NT2/D1 (cell line): ENCODE data around the gene MC1R.

ENCODE experiments used
- DNase-seq: peaks from one replicate; pipeline ENCODE4 v3.0.0-alpha.2; 2011; ENCODE audit warnings: low read depth, low spot score
- H3K27me3 ChIP-seq: 2 replicates; pipeline ENCODE4 v1.6.0; 2011; ENCODE audit warnings: mild to moderate bottlenecking; ENCODE audit not compliant: insufficient read length, insufficient read depth
- H3K36me3 ChIP-seq: 2 replicates; pipeline ENCODE4 v1.6.1; 2011; ENCODE audit warnings: mild to moderate bottlenecking, low read length, mixed read lengths; ENCODE audit not compliant: insufficient read depth, insufficient read length
- H3K4me1 ChIP-seq: 2 replicates; pipeline ENCODE4 v1.5.1; 2011; ENCODE audit not compliant: insufficient read depth, insufficient read length
- H3K4me3 ChIP-seq: 2 replicates; pipeline ENCODE4 v1.5.1; 2011; ENCODE audit warnings: low read depth; ENCODE audit not compliant: insufficient read length
- H3K9ac ChIP-seq: 2 replicates; pipeline ENCODE4 v1.6.0; 2011; ENCODE audit warnings: low read depth; ENCODE audit not compliant: insufficient read length
- H3K9me3 ChIP-seq: 2 replicates; pipeline ENCODE4 v1.5.1; 2011; ENCODE audit warnings: mild to moderate bottlenecking, low read length; ENCODE audit not compliant: insufficient read depth
- SUZ12 ChIP-seq: IDR thresholded peaks from 2 replicates; pipeline ENCODE4 v1.6.1; 2011; ENCODE audit not compliant: insufficient read length, insufficient read depth; ENCODE audit errors: extremely low read depth
- YY1 ChIP-seq: IDR thresholded peaks from 2 replicates; pipeline ENCODE4 v1.6.1; 2011; ENCODE audit not compliant: insufficient read length, insufficient read depth
- ZNF274 ChIP-seq: IDR thresholded peaks from 2 replicates; pipeline ENCODE4 v1.6.1; 2011; ENCODE audit warnings: mild to moderate bottlenecking, low read depth, low read length

Gene MC1R

DNA sequence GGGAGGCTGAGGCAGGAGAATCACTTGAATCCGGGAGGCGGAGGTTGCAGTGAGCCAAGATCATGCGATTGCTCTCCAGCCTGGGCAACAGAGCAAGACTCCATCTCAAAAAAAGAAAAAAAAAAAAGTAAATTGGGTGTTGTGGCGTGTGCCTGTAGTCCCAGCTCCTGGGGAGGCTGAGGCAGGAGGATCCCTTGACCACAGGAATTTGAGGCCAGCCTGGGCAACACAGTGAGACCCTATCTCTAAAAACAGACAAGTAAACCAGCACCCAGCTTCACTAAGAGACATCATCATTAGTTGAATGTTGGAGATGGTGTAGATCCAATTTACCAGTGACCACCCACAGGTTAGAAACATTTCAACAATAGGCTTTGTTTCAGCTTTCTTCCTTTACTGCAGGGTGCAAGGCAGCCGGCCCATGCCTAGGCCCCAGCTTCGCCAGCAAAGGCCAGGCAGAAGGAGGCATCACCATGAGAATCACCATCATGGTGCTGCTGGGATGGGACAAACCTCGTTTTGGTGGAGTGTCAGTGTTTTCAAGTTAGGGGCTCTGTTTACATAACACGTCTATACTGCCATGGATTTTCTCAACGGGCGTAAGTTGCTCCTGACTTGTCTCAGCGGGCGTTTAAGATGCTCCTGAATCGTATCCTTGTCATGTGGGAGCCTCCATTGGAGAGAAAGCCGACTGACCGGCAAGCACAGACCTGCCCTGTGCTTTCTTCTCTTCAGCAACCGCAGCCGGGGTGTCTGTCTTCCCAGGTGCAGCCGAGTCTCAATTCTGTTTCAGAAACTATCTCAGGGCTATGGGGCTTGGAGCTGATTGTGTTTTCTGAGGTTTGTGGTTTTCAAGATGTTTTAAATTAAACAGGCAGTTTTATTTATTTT, 37.9 kb upstream of the MC1R start:
- peaks cover 90% of the 10 kb centered on the region for H3K36me3 ChIP-seq

DNA sequence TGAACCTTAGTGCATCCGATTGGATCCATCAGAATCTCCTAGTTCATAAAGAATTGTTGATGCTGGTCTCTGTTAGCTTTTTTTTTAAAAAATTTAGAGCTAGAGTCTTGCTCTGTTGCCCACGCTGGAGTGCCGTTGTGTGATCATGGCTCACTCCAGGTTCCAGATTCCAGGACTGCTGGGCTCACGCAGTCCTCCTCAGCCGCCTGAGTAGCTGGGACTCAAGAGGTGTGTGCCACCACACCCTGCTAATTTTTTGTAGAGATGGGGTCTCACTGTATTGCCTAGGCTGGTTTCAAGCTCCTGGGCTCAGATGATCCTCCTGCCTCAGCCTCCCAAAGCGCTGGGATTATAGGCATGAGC, 37.3 kb upstream of the MC1R start:
- H3K36me3 ChIP-seq = peaks cover 86% of the 10 kb centered on the region
- peaks cover 2% of the 10 kb centered on the region for H3K4me1 ChIP-seq
- DNase-seq = no peak
- no peaks in the 10 kb centered on the region for H3K27me3 ChIP-seq
- H3K9me3 ChIP-seq = peaks cover 6% of the 10 kb centered on the region; the same call in 1 of the 2 replicates
- H3K9ac ChIP-seq = no peak overlapping the region
- TF ChIP-seq ZNF274 (no peak), YY1 (no peak), SUZ12 (no peak)
- H3K4me3 ChIP-seq = no peak overlapping the region

More for the DNA sequence above, 37.9 kb upstream of the MC1R start:
- no peak for DNase-seq
- Histone ChIP-seq H3K4me1 (peaks cover 2% of the 10 kb centered on the region), H3K27me3 (no peaks in the 10 kb centered on the region), H3K9ac (no peak overlapping the region), H3K4me3 (no peak overlapping the region), H3K9me3 (peaks cover 12% of the 10 kb centered on the region)
- TF ChIP-seq ZNF274 (no peak), SUZ12 (no peak), YY1 (no peak)

- TF ChIP-seq YY1 (no peak), SUZ12 (no peak), ZNF274 (no peak)
- Histone ChIP-seq H3K9ac (no peak overlapping the region), H3K36me3 (peaks cover 86% of the 10 kb centered on the region), H3K4me3 (no peak overlapping the region), H3K27me3 (no peaks in the 10 kb centered on the region), H3K4me1 (peaks cover 2% of the 10 kb centered on the region), H3K9me3 (peaks cover 5% of the 10 kb centered on the region; the same call in 1 of the 2 replicates)
- no peak for DNase-seq
Measured at GRCh38 chr16:89883346-89884040, 35.2 kb upstream of the MC1R start.

DNA sequence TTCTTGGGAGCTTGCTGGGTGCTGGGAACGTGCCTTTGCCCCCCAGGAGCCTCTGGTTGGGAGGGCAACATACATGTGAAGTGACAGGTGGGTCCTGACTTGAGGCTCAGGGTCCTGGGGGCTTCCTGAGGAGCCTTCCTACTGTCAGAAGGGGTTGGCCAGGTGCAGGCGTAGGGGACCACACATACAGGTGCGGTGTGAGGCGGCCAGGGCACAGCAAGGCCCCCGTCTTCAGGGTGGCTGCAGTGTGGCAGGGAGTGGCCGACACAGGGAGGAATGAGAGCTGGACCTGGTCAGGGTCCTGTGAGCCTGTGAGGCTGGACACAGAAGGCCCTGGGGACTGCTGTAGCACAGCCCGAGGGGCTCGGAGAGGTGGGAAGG, 34.6 kb upstream of the MC1R start:
- peak overlapping the region; percentile 50 for H3K9ac ChIP-seq
- no peaks in the 10 kb centered on the region for H3K27me3 ChIP-seq
- peaks cover 85% of the 10 kb centered on the region for H3K36me3 ChIP-seq
- no peak for TF ChIP-seq SUZ12
- TF ChIP-seq ZNF274 = no peak
- no peak for TF ChIP-seq YY1
- H3K4me1 ChIP-seq = peaks cover 2% of the 10 kb centered on the region
- no peak for DNase-seq
- H3K4me3 ChIP-seq = no peak overlapping the region
- peaks cover 2% of the 10 kb centered on the region; the same call in 1 of the 2 replicates for H3K9me3 ChIP-seq

DNA sequence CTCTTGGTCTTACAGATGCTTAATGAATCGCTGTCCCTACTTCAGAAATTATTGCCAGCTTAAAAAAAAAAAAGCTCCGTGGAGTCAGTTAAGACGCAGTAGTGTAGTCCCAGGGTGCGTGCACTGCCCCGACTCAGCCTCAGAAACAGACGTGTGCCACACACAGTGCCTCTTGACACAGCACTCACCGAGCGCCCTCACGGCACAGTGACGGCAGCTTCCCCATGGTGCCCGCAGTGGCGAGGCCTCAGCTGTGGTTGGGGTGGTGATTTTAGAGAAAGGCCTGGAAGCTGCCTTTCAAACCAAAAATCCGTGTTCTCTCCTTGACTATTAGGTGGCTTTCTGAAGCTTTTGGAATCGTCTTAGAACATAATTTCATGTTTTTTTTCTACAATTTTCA, 31.4 kb upstream of the MC1R start:
- Histone ChIP-seq H3K36me3 (peaks cover 88% of the 10 kb centered on the region), H3K4me1 (no peaks in the 10 kb centered on the region), H3K4me3 (no peak overlapping the region), H3K9ac (no peak overlapping the region), H3K27me3 (no peaks in the 10 kb centered on the region), H3K9me3 (no peaks in the 10 kb centered on the region)
- no peak for TF ChIP-seq SUZ12
- TF ChIP-seq YY1 = no peak
- no peak for TF ChIP-seq ZNF274
- no peak for DNase-seq

DNA sequence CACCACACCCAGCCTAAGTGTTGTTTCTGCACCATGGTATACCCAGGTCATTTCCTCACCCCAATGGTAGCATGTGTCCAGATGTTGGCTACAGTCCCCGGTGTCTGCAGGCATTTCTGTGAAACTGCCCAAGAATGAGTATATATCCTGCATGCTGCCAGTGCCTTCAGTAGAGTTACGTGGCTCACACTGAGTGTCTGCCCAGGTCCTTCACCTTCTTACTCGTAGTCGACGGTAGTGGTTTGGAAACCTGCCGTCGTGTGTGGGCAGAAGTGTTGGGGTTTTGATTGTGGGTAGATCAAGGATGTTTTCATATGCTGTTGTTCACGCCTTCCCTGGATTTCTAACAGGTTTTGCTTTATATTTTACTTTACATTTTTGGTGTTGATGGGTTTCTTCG, 28.5 kb upstream of the MC1R start:
- Histone ChIP-seq H3K4me1 (no peaks in the 10 kb centered on the region), H3K36me3 (peaks cover 84% of the 10 kb centered on the region), H3K9me3 (no peaks in the 10 kb centered on the region), H3K9ac (no peak overlapping the region), H3K27me3 (no peaks in the 10 kb centered on the region), H3K4me3 (no peak overlapping the region)
- no peak for DNase-seq
- TF ChIP-seq YY1 (no peak), SUZ12 (no peak), ZNF274 (no peak)
